ENCODE measurements around the gene CFAP73.

GRCh38 chr12:113127791-113128199 lies 21.7 kb upstream of the CFAP73 start:
- no peak for TF ChIP-seq CTCF (conservative IDR thresholded peaks at IDR 0.05)
- no peak for TF ChIP-seq ZFX (IDR thresholded peaks at IDR 0.05)
